ENCODE data around the gene GIMAP1. TPM values are rescaled to one million over a fixed set of nuclear protein-coding genes. Genes with fewer than 3 reads are reported as not detected.

GIMAP1 gene
- total RNA-seq, 1 experiment from 2014 or later, result not detected

- Mint-ChIP-seq H3K27ac (no peak overlapping the region), H3K36me3 (peaks cover 36% of the 10 kb centered on the region), H3K9me3 (peaks cover 79% of the 10 kb centered on the region), H3K4me3 (no peak overlapping the region), H3K4me1 (no peaks in the 10 kb centered on the region), H3K27me3 (ENCODE audit: low read depth) (peaks cover 64% of the 10 kb centered on the region)
- ChIA-PET CTCF (no interaction called here), POLR2A (no interaction called here)
- DNase-seq (ENCODE audit: low spot score), result no peak
- no peak for ATAC-seq
- TF ChIP-seq ZNF671 (CRISPR knock-in tag; IDR thresholded peaks at IDR 0.05) (no peak), ZNF121 (CRISPR knock-in tag; IDR thresholded peaks at IDR 0.05) (no peak), CREB1 (CRISPR knock-in tag; IDR thresholded peaks at IDR 0.05) (no peak), NFYB (CRISPR knock-in tag; conservative IDR thresholded peaks at IDR 0.05; ENCODE audit: low read depth) (no peak), SMAD4 (CRISPR knock-in tag; IDR thresholded peaks at IDR 0.05) (no peak), PRRX2 (CRISPR knock-in tag; IDR thresholded peaks at IDR 0.05) (no peak), ZNF416 (CRISPR knock-in tag; IDR thresholded peaks at IDR 0.05) (no peak), TEAD1 (CRISPR knock-in tag; IDR thresholded peaks at IDR 0.05) (no peak)
Observed at GRCh38 chr7:150703209-150703608, 13.2 kb upstream of the GIMAP1 start.

- TF ChIP-seq ZNF263 (CRISPR knock-in tag; IDR thresholded peaks at IDR 0.05; ENCODE audit: low read depth), result no peak
- no peak for TF ChIP-seq OVOL2 (CRISPR knock-in tag; IDR thresholded peaks at IDR 0.05; ENCODE audit: borderline replicate concordance)
- TF ChIP-seq ELF4 (CRISPR knock-in tag; IDR thresholded peaks at IDR 0.05; ENCODE audit: low read depth), result no peak
- no peak for TF ChIP-seq MLX (CRISPR knock-in tag; IDR thresholded peaks at IDR 0.05)
- TF ChIP-seq IRF2 (CRISPR knock-in tag; IDR thresholded peaks at IDR 0.05; ENCODE audit: borderline replicate concordance, low read depth), result no peak
- no peak for TF ChIP-seq EMX1 (CRISPR knock-in tag; IDR thresholded peaks at IDR 0.05)
- no peak for TF ChIP-seq IRF1 (CRISPR knock-in tag; IDR thresholded peaks at IDR 0.05)
- ChIA-PET CTCF (no interaction called here), POLR2A (no interaction called here)
- DNase-seq (ENCODE audit: low spot score) (no peak), ATAC-seq (peak; percentile 52)
- no peaks in the 10 kb centered on the region for H3K36me3 Mint-ChIP-seq
- H3K27ac Mint-ChIP-seq, result no peak overlapping the region
- no peaks in the 10 kb centered on the region for H3K4me1 Mint-ChIP-seq
- peaks cover 16% of the 10 kb centered on the region for H3K9me3 Mint-ChIP-seq
- peaks cover 80% of the 10 kb centered on the region for H3K27me3 Mint-ChIP-seq (ENCODE audit: low read depth)
- no peak overlapping the region for H3K4me3 Mint-ChIP-seq
Observed at GRCh38 chr7:150715293-150715692, 1.1 kb upstream of the GIMAP1 start.

- Mint-ChIP-seq H3K27me3 (ENCODE audit: low read depth) (peaks cover 85% of the 10 kb centered on the region), H3K27ac (no peak overlapping the region), H3K36me3 (no peaks in the 10 kb centered on the region), H3K4me1 (no peaks in the 10 kb centered on the region), H3K4me3 (no peak overlapping the region), H3K9me3 (peaks cover 16% of the 10 kb centered on the region)
- CTCF ChIA-PET, result interaction anchor here (0.6 kb wide), 1 partner anchor 298 kb away, joined by 4 read pairs; no protein-coding TSS in a partner anchor
- ATAC-seq (no peak), DNase-seq (ENCODE audit: low spot score) (no peak)
- POLR2A ChIA-PET, result no interaction called here
- no peak for TF ChIP-seq CREB1 (CRISPR knock-in tag; IDR thresholded peaks at IDR 0.05)
- no peak for TF ChIP-seq GRHL2 (CRISPR knock-in tag; IDR thresholded peaks at IDR 0.05; ENCODE audit: insufficient replicate concordance, severe bottlenecking)
- TF ChIP-seq ZNF263 (CRISPR knock-in tag; IDR thresholded peaks at IDR 0.05; ENCODE audit: low read depth), result no peak
- TF ChIP-seq ZNF396 (CRISPR knock-in tag; IDR thresholded peaks at IDR 0.05; ENCODE audit: borderline replicate concordance), result no peak
- TF ChIP-seq TEAD1 (CRISPR knock-in tag; IDR thresholded peaks at IDR 0.05), result no peak
- TF ChIP-seq, protein P1, sequence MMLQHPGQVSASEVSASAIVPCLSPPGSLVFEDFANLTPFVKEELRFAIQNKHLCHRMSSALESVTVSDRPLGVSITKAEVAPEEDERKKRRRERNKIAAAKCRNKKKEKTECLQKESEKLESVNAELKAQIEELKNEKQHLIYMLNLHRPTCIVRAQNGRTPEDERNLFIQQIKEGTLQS (CRISPR knock-in tag; conservative IDR thresholded peaks at IDR 0.05), result no peak
- TF ChIP-seq ZNF512 (CRISPR knock-in tag; IDR thresholded peaks at IDR 0.05; ENCODE audit: borderline replicate concordance), result no peak
- TF ChIP-seq NR2C2 (CRISPR knock-in tag; IDR thresholded peaks at IDR 0.05), result no peak
- no peak for TF ChIP-seq NR1H2 (CRISPR knock-in tag; IDR thresholded peaks at IDR 0.05)
- no peak for TF ChIP-seq JUN (CRISPR knock-in tag; IDR thresholded peaks at IDR 0.05)
- TF ChIP-seq IRF2 (CRISPR knock-in tag; IDR thresholded peaks at IDR 0.05; ENCODE audit: borderline replicate concordance, low read depth), result no peak
- TF ChIP-seq SOX15 (CRISPR knock-in tag; IDR thresholded peaks at IDR 0.05), result no peak
- no peak for TF ChIP-seq EMX1 (CRISPR knock-in tag; IDR thresholded peaks at IDR 0.05)
Observed at GRCh38 chr7:150715738-150716137, 675 bp upstream of the GIMAP1 start.

All from WTC11 (cell line).